GDM1 (cell line): ENCODE measurements around the gene ZNF18.

Source experiments
- DNase-seq: peaks from one replicate; lab custom pipeline; 2025; lab: John Stamatoyannopoulos, UW

ZNF18 gene, protein sequence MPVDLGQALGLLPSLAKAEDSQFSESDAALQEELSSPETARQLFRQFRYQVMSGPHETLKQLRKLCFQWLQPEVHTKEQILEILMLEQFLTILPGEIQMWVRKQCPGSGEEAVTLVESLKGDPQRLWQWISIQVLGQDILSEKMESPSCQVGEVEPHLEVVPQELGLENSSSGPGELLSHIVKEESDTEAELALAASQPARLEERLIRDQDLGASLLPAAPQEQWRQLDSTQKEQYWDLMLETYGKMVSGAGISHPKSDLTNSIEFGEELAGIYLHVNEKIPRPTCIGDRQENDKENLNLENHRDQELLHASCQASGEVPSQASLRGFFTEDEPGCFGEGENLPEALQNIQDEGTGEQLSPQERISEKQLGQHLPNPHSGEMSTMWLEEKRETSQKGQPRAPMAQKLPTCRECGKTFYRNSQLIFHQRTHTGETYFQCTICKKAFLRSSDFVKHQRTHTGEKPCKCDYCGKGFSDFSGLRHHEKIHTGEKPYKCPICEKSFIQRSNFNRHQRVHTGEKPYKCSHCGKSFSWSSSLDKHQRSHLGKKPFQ

DNA sequence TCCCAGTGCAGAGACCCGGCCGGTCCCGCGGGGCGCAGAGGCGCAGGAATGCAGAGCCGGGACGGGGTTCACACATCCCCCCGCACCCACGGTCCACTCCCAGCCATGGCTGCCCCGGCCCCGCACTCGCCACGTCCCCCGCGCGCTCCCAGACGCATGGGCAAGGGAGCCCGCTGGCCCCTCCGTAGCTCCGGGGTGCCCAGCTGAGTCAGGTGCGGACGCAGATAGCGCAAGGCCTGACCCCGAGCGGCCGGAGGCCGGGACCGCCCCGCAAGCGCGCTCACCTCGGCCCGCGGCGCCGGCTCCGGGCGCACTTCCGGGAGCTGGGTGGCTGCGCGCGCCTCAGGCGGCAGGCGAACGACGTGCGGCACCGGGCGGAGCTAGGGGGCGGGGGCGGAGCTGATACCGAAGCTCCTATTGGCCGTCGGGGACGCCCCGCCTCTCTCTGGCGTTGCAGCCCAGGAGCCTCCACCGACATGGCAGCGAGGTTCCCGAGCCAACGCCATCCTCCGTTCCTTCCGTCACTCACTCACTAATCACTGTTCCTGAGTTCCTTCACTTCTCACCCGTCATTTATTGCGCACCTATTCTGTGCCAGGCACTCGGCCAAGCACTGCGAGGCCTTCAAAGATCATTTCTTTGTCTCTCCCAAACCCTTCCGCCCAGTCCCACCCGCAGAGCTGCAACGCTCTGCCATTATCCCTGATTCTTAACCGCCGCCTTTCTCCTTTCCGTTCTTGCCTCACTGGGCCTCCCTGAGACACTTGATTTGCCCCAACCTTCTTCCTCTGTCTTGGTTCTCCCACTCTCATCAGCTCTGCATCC, at the start of gene ZNF18:
TSS of gene ZNF18 (minus strand) at position 329 of the 825 bp plus-strand sequence. CDS start 4,646 bp downstream, outside the sequence.
- DNase-seq, result peak; percentile 95

DNA sequence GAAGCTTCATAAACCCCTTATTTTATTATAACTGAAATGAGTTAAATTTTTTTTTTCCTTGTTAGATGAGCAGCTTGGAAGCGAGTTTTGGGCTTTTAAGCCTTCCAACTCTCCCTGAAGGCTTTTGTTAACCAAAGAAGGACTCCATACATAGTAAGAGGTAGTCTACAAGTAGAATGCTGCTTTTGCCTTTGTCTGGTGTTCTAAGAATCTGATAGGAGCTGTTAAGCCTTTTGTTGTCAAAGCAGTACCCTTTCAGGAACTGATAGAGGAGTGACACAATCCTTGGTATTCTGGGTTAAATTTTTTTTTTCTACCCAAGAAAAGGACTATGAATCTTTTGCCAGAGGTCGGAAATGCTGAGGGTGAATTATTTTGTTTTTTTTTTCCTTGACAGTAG, 49.5 kb upstream of the ZNF18 start:
- no peak for DNase-seq

DNA sequence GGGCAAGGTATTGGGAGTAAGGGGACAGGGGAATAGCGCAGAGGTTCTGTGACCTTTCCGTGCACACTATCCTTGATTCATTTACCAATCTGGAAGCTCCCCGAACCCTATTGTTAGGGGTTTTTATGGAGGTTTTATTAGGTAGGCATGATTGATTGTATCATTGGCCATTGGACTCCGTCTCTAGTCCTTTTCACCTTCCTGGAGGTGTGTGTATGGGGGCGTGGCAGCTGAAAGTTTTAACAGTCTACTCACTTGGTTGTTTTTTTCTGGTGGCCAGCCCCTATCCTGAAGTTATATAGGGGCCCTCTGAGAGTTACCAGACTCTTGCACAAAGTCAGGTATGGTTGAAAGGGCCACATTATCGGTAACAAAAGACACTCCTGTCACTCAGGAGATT, 46.4 kb upstream of the ZNF18 start:
- no peak for DNase-seq

DNA sequence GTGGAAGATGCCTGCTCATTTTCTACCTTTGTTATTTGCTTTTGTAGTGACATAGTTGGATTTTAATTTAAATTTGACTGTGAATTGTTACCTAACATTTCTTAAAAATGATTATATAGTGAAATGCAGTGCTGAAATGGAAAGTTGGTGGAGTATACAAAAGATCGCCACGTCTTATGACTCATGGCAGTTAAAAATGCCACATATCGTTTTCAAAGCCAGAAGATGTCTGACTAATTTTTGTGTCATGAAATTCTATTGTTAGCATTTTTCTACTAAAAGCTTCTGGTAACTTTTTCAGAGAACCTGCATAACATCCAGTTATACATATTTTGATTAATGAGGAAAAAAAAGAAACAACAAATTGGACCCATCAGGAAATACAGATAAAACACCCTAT, 44.0 kb upstream of the ZNF18 start:
- no peak for DNase-seq

DNA sequence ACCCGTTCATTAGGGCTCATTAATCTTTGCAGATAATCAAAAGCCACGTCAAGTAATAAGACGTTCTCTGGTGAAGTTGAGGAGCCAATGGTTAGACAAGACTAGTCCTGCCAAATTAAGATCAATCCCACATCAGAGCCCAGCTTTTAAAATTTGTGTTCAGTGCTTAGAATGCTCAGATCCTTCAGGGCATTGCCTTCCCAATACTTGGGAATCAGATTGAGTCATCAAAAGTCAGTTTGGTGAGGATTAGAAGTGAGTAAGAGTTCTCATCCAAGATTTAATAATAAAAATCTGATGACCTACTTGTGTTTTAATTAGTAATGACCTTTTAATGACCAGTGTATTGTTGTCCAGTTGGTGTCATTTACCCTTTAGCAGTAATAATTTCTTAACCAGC, 43.2 kb upstream of the ZNF18 start:
- no peak for DNase-seq

DNA sequence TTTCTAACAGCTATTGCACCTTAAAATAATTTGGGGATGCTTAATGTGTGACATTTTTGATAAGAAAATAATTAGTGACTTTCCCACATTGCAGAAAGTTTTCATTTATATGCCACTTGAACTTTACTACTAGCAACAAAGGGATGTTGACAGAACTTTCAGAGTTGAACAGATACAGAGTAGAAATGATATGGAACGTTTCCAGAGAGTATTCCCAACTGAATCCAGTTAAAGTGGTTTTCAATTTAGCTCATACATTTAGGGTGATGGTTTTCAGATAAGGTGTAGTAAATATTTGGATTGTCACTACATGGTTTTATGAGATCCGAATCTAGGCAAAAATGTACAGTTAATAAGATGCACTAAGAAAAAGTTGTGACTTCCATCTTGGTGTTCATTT, 40.7 kb upstream of the ZNF18 start:
- DNase-seq, result no peak

DNA sequence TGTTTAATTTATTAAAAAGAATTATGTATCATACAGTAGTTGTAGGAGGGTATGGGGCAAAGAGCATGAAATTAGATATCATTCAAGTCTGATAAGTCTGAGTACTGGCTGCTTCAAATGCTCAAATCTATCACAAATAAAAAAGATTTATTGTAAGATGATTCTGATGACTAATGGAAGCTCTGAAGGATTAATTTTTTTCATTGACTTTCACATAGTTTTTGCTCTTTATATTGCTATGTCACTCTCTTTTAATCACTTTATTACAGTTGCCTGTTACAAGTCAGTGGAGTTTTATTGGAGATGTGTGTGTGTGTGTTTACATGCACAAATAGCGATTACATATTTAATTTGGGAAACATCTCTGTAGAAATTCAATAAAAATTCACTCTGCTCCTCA, 38.4 kb upstream of the ZNF18 start:
- DNase-seq, result no peak

DNA sequence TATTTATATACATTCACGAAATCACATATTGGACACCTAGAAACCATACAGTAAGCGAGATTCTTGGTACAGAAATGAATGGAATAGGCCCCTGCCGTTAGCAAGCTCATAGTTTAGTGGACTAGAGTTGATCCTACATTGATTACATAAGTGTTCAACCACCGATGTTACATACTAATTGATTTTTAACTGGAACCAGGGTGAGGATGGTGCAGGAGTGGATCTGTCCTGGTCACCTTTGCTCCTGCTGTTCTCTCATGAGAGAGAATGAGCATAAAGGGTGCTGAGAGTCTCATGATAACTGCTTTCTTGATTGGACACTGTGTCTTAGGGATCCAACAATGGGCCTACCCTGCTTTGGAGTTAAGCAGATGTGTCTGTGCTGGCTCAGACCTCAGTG, 37.3 kb upstream of the ZNF18 start:
- no peak for DNase-seq

DNA sequence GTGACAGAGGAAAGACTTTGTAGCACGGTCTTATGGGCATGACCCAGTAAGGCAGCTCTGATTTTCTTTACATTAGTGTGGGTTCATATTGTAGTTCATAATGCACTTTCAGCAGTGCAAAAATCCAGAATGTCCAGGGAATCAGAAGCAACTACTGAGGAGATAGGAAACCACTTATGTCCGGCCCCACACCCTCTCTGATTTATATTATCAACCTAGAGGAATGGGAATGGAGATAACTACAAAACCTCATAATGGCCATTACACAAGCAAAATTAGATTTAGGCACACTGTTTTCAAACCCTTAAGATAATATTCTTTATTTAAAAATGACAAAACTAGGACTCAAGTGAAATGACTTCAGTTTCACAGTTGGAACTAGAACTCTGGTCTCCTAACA, 31.3 kb upstream of the ZNF18 start:
- no peak for DNase-seq

DNA sequence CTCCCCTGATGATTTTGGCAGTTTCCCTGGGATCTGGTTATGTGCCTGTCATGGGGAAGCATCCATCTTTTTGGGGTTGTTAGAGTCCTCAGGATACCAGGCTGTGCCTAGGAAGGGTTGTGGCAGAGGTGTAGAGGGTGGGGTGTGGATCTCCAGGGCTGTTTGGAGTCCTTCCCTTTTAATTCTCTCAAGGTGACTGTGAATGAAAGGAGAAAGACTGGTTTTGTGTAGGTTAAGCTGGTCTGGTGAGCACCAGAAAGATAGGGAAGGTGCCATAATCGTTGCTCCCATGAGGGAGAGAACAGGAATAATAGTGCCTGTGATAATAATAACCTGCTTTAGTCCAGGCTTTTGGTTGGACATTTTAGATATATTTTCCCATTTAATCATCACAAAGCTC, 30.4 kb upstream of the ZNF18 start:
- DNase-seq, result no peak

DNA sequence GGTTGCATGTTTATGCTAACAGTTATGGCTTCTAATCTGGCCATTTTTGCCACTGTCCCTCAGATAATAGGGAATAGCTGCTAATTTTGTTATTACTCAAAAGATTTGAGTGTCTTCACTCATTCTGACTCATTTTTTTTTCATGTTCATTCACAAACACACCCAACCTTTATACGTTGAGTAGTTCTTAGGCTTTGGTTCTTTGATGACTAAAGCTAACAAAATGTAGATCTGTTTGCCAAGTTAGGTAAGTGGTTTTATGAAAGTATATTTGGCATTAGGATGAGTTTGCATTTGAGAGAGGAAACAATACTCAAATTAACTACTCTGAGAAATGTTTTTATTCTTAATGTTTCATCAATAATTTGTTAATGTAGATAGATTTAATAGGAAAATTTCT, 27.1 kb upstream of the ZNF18 start:
- no peak for DNase-seq

DNA sequence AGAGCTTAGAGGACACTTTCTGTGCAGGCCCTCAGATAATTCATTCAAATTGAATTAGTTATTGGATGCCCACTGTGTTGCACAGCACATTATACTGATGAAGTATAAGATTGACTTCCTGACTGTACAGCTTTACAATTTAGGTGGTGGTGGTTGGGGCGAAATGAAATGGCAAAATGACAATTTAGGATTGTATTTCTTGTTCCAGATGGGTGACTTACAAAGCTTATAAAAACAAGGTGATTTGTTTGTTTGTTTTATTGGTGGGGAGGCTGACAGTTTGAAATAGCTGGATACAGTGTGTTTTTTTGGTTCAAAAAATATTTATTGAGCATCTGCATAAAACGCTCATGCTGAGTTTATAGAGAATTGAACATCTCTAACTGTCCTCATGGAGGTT, 25.0 kb upstream of the ZNF18 start:
- DNase-seq, result no peak

DNA sequence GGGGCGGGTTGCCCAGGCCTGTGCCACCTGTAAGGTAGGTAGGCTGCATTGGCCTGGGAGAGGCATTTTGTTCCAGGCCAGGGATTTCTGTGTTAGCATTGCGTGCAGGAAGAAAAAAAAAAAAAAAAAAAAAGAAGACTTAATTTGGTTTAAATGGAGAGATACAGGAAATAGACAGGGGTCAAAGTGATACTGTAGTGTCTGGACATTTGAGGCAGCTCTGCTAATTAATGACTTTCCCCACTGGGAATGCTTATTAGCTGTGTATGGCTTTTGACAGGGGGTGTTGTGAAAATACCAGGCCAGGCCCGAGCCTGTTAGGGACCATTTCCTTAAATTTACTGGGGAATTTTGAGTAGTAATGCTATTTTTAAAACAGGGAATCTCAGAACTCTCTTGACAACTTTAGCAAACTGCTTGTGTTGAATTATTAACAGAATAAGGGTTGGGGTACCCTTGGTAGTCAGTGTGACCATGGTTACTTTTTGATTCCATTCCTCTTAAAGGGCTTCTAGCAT, 24.4 kb upstream of the ZNF18 start:
- no peak for DNase-seq

DNA sequence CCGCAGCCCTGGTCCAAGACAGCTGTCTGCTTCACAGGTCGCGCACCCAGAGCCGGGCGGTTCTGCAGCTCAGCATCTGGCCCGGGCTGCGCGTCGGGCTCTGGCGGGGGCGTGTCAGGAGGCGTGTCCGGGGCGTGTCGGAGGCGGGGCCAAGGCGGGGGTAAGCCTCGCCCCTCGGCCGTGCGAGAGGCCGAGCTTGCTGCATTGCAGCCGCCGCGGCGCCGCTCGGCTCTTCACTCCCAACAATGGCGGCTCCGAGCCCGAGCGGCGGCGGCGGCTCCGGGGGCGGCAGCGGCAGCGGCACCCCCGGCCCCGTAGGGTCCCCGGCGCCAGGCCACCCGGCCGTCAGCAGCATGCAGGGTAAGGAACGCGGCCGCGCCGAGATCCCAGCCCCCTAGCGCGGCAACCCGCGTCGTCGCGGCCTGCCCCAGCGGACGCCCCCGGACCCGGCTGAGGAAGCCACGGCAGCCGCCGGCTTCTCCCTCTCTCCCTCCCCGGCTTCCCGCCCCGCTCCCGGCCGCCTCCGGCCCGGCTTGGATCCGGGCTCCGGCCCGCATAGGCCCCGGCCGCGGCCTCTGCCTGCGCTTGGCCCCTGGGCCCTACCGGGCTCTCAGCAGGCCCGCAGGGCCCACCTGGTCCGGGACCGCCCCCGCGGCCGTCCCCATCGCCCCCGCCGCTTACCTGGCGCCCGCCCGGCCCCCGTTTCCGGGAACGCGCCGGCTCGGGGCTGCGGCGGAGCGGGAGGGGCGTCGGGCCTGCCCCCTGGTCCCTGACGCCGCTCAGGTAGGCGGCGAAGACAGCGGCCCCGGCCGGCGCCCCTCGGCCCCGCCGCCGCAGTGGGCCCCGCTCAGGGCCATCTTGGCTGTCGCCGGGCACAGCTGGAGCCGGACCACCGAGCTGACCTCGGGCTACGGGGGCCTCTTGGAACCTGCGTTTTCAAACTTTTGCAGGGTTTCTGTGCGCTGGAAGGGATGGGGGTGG, 23.7 kb upstream of the ZNF18 start, which contains the start of gene MAP2K4:
TSS of gene MAP2K4 (plus strand) at position 236 of the 981 bp plus-strand sequence. CDS start at position 246, 10 bp downstream.
- peak; percentile 84 for DNase-seq

DNA sequence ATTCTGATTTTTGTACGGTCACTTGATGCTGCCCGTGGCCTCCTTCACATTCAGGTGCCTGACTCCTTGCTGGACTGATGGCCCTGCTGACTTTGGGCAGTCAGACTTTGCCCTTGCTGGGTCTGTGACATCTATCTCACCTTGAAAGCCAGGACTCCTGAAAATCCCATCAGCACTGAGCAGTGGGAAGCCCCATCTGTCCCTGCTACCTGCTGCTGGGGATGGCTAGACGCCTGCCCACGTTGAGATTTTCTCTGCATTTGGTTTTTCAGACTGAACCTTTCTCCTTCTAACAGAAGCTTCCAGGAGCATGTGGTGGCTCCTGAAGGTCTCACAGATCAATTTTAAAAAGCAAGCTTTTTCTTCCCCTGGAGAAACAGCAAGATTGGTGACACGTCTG, 10.2 kb upstream of the ZNF18 start:
- DNase-seq, result no peak

DNA sequence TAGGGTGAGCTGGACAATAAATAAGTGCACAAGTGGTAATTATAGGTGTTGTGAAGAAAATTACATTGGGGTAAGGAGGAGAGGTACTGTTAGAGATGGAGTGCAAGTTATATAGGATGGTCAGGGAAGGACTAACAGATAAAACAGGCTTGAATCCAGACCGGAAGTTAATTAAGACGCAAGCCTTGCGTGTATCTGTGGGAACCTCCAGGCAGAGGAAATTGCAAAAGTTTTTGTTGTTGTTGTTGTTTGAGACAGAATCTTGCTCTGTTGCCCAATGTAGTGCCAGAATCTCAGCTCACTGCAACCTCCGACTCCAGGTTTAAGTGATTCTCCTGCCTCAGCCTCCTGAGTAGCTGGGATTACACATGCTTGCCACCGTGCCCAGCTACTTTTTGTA, 2.4 kb upstream of the ZNF18 start:
- DNase-seq, result no peak

DNA sequence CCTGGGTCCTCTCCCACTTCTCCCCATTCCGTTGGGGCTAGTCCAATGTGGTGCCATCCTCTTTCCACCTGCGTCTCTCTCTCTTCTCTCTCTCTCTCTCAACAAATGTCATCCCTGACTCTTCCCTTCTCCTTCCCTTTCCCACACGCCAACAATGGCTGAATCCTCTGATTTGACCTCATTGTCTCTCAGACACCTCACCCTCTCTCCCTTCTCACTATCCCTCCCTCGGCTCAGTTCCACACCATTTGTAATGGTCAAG, 628 bp upstream of the ZNF18 start:
- DNase-seq, result no peak

DNA sequence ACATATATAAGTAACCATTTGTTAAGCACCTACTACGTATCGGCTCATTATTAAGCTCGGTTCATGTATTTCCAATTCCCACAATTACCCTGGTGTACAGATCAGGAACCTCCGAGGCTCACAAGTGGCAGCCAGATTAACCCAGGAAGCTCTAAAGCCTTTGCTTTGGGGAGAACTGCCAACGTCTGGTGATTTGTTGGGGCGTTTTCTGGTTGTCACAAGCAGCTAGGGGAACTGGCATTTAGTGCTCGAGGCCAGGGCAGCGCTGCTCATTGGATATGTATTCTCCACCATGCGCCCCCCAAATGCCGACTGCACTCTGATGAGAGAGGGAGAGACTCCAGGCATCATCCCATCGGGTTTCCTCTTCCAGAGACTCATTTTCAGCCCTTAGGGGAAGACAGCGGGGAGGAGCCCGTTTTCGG, 541 bp downstream of the ZNF18 start:
- DNase-seq, result peak; percentile 47

DNA sequence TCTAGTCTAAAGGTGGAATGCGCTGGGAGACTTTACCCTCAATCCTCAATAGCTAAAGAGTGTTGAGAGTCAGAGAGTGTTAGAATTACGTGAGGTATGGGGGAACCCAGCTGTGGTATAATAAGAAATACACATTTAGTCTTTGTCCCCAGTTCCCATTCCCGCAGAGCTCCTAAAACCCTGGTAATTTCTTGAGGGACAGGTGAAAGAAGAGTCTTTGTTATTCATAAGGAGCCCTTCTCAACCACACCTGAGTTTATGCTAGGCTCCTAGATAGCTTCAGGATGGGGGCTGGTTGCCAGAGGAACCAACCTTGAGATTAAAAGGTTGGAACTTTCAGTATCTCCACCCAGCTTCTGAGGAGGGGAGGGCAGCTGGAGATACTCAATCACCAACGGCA, 5.8 kb downstream of the ZNF18 start:
- no peak for DNase-seq

DNA sequence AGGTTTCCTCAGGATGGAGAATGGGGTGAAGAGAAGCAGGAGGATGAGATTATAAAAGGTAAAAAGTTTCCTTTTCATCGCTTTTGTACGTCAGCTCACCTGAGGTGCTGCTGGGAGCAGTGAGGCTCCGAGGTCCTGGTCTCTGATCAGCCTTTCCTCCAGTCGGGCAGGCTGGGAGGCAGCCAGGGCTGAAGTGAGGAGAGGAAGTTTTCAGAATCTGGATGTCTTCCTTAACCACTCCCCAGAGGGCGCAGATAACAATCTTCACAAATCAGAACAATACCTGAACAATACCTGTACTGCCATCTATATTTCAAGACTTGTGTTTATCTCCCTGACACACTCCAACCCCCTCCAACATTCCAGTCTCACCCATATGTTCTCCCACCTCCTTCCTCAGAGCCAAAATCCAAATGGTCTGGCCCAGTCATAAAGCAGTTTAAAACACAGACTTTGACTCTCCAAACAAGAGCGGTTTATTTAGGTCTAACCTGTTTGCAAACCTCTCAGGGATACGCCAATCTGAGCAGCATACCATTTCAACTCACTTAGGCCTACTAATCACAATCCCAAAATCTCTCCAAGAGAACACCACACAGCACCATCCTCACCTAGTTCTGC, 6.8 kb downstream of the ZNF18 start:
- no peak for DNase-seq

DNA sequence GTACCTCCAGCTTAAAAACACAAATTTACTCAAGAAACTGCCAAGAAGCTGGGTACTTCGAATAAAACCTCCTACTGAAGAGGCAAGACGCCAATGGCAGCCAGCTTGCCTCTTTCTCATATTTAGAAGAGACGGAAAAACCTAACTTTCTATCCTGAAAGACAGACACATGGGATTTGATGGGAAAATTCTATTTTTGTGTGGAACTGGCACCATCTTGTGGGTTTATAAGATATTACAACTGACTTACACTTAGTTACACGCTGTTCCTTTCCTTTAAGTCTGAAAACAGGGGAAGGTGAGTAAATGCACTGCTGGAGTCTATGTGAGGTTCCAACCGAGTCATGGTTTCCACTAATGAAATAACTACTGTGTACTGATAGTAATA, 10.3 kb downstream of the ZNF18 start:
- DNase-seq, result no peak
